Neuron (in vitro differentiated cells): ENCODE results near the gene ZNF750.

Experiments
- H2AFZ ChIP-seq: one replicate; pipeline ENCODE4 v1.6.1; 2013; ENCODE audit warnings: low read depth, mild to moderate bottlenecking, inconsistent platforms, low read length, moderate library complexity
- H3K27me3 ChIP-seq: one replicate; pipeline ENCODE4 v1.6.1; 2013; ENCODE audit warnings: low read length; ENCODE audit not compliant: insufficient read depth
- H3K36me3 ChIP-seq: one replicate; pipeline ENCODE4 v1.6.1; 2013; ENCODE audit warnings: low read length; ENCODE audit not compliant: insufficient read depth
- H3K4me1 ChIP-seq: one replicate; pipeline ENCODE4 v1.6.1; 2013; ENCODE audit warnings: low read length; ENCODE audit not compliant: insufficient read depth
- H3K4me3 ChIP-seq: 2 replicates; pipeline ENCODE4 v1.5.1; 2013; ENCODE audit warnings: mild to moderate bottlenecking, low read length, moderate library complexity
- H3K9me3 ChIP-seq: one replicate; pipeline ENCODE4 v1.6.1; 2013; ENCODE audit warnings: low read length

The ZNF750 gene

GRCh38 chr17:82803606-82804005 lies 36.2 kb downstream of the ZNF750 start:
- Histone ChIP-seq H3K9me3 (peaks cover 27% of the 10 kb centered on the region), H3K4me1 (no peaks in the 10 kb centered on the region), H3K4me3 (no peak overlapping the region), H3K36me3 (peaks cover 53% of the 10 kb centered on the region), H2AFZ (no peak overlapping the region), H3K27me3 (no peaks in the 10 kb centered on the region)

GRCh38 chr17:82803185-82803584 lies 36.6 kb downstream of the ZNF750 start:
- H3K4me3 ChIP-seq, result no peak overlapping the region
- peaks cover 27% of the 10 kb centered on the region for H3K9me3 ChIP-seq
- H3K27me3 ChIP-seq, result no peaks in the 10 kb centered on the region
- no peaks in the 10 kb centered on the region for H3K4me1 ChIP-seq
- H2AFZ ChIP-seq, result no peak overlapping the region
- H3K36me3 ChIP-seq, result peaks cover 51% of the 10 kb centered on the region

GRCh38 chr17:82802075-82802780 lies 37.6 kb downstream of the ZNF750 start:
- no peak overlapping the region for H2AFZ ChIP-seq
- H3K4me3 ChIP-seq, result no peak overlapping the region
- H3K27me3 ChIP-seq, result no peaks in the 10 kb centered on the region
- peaks cover 43% of the 10 kb centered on the region for H3K36me3 ChIP-seq
- H3K9me3 ChIP-seq, result peaks cover 27% of the 10 kb centered on the region
- H3K4me1 ChIP-seq, result no peaks in the 10 kb centered on the region

GRCh38 chr17:82801377-82801970 lies 38.3 kb downstream of the ZNF750 start:
- Histone ChIP-seq H3K4me1 (no peaks in the 10 kb centered on the region), H3K4me3 (no peak overlapping the region), H2AFZ (no peak overlapping the region), H3K9me3 (peaks cover 27% of the 10 kb centered on the region), H3K36me3 (peaks cover 45% of the 10 kb centered on the region), H3K27me3 (no peaks in the 10 kb centered on the region)

GRCh38 chr17:82800885-82801284 lies 38.9 kb downstream of the ZNF750 start:
- Histone ChIP-seq H3K4me3 (no peak overlapping the region), H2AFZ (no peak overlapping the region), H3K9me3 (peaks cover 27% of the 10 kb centered on the region), H3K4me1 (no peaks in the 10 kb centered on the region), H3K36me3 (peaks cover 43% of the 10 kb centered on the region), H3K27me3 (no peaks in the 10 kb centered on the region)

GRCh38 chr17:82799591-82799990 lies 40.2 kb downstream of the ZNF750 start:
- Histone ChIP-seq H3K4me1 (no peaks in the 10 kb centered on the region), H3K9me3 (peaks cover 27% of the 10 kb centered on the region), H2AFZ (no peak overlapping the region), H3K36me3 (peaks cover 36% of the 10 kb centered on the region), H3K27me3 (no peaks in the 10 kb centered on the region), H3K4me3 (no peak overlapping the region)

- H3K9me3 ChIP-seq, result peaks cover 27% of the 10 kb centered on the region
- no peak overlapping the region for H3K4me3 ChIP-seq
- peaks cover 36% of the 10 kb centered on the region for H3K36me3 ChIP-seq
- no peaks in the 10 kb centered on the region for H3K27me3 ChIP-seq
- no peaks in the 10 kb centered on the region for H3K4me1 ChIP-seq
- no peak overlapping the region for H2AFZ ChIP-seq
Observed at GRCh38 chr17:82798752-82799151, 41.1 kb downstream of the ZNF750 start.

- Histone ChIP-seq H3K4me1 (no peaks in the 10 kb centered on the region), H2AFZ (no peak overlapping the region), H3K4me3 (no peak overlapping the region), H3K27me3 (no peaks in the 10 kb centered on the region), H3K9me3 (peaks cover 17% of the 10 kb centered on the region), H3K36me3 (peaks cover 33% of the 10 kb centered on the region)
Observed at GRCh38 chr17:82797061-82797460, 42.8 kb downstream of the ZNF750 start.

GRCh38 chr17:82795615-82796014 lies 44.2 kb downstream of the ZNF750 start:
- Histone ChIP-seq H3K36me3 (peaks cover 32% of the 10 kb centered on the region), H3K9me3 (peaks cover 7% of the 10 kb centered on the region), H2AFZ (no peak overlapping the region), H3K4me1 (no peaks in the 10 kb centered on the region), H3K4me3 (no peak overlapping the region), H3K27me3 (no peaks in the 10 kb centered on the region)

GRCh38 chr17:82794781-82795482 lies 44.9 kb downstream of the ZNF750 start:
- no peaks in the 10 kb centered on the region for H3K9me3 ChIP-seq
- no peak overlapping the region for H2AFZ ChIP-seq
- H3K27me3 ChIP-seq, result no peaks in the 10 kb centered on the region
- peaks cover 27% of the 10 kb centered on the region for H3K36me3 ChIP-seq
- no peak overlapping the region for H3K4me3 ChIP-seq
- no peaks in the 10 kb centered on the region for H3K4me1 ChIP-seq

- no peak overlapping the region for H2AFZ ChIP-seq
- no peaks in the 10 kb centered on the region for H3K4me1 ChIP-seq
- no peaks in the 10 kb centered on the region for H3K9me3 ChIP-seq
- H3K36me3 ChIP-seq, result peaks cover 29% of the 10 kb centered on the region
- H3K4me3 ChIP-seq, result no peak overlapping the region
- H3K27me3 ChIP-seq, result no peaks in the 10 kb centered on the region
Observed at GRCh38 chr17:82793974-82794630, 45.7 kb downstream of the ZNF750 start.

GRCh38 chr17:82791532-82791931 lies 48.3 kb downstream of the ZNF750 start:
- Histone ChIP-seq H3K4me1 (no peaks in the 10 kb centered on the region), H2AFZ (no peak overlapping the region), H3K9me3 (no peaks in the 10 kb centered on the region), H3K4me3 (no peak overlapping the region), H3K36me3 (peaks cover 22% of the 10 kb centered on the region), H3K27me3 (no peaks in the 10 kb centered on the region)

GRCh38 chr17:82790391-82790790 lies 49.4 kb downstream of the ZNF750 start:
- Histone ChIP-seq H3K4me1 (no peaks in the 10 kb centered on the region), H3K36me3 (peaks cover 20% of the 10 kb centered on the region), H3K4me3 (no peak overlapping the region), H3K27me3 (no peaks in the 10 kb centered on the region), H2AFZ (no peak overlapping the region), H3K9me3 (no peaks in the 10 kb centered on the region)
